GM13977 (cell line): ENCODE data around the gene MAP2K3.
"Not testable (repeated sequence)": the region's sequence is repeated elsewhere in the genome, so short reads cannot be mapped to it uniquely, and the experiment has no call there.

Experiments used
- DNase-seq: peaks from one replicate; pipeline ENCODE4 v3.0.0; 2012; ENCODE audit warnings: low spot score
- in situ Hi-C: fragments of 300-500 bp; cut with MboI; formaldehyde crosslinking; loops from one replicate; pipeline ENCODE4 v1.12.0; 2022; ENCODE audit warnings: low sequenced_read_pairs, low pct_unique_long_range_greater_than_20kb, mixed read lengths, inconsistent platforms; ENCODE audit not compliant: unreplicated experiment
- TF ChIP-seq, protein P1 (sequence below): IDR thresholded peaks from 2 replicates; pipeline ENCODE4 v1.5.1; 2012; ENCODE audit warnings: mild to moderate bottlenecking, control low read depth; ENCODE audit not compliant: insufficient read depth; ENCODE audit errors: extremely low read depth, missing control alignments

Gene MAP2K3

DNA sequence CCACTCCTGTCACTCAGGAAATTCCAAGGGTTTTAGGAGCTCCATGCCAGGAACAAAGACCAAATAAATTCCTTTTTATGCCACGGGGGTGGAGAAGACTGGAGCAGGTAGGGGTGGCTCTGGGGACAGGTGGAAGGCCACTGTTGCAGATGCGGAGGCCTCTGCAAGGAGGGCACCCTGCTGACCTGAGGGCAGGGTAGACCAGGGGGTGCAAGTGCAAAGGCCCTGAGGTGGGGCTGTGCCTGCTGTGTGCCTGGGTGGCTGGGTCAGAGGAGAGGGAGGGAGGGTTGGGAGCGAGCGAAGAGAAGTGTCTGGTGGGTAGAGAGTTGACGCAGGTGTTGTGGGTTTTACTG is 22.7 kb downstream of the MAP2K3 start:
- in situ Hi-C loops: loop anchor here (25.0 kb wide), 1 partner anchor 480 kb away; no protein-coding TSS in a partner anchor
- not testable (repeated sequence) for DNase-seq

DNA sequence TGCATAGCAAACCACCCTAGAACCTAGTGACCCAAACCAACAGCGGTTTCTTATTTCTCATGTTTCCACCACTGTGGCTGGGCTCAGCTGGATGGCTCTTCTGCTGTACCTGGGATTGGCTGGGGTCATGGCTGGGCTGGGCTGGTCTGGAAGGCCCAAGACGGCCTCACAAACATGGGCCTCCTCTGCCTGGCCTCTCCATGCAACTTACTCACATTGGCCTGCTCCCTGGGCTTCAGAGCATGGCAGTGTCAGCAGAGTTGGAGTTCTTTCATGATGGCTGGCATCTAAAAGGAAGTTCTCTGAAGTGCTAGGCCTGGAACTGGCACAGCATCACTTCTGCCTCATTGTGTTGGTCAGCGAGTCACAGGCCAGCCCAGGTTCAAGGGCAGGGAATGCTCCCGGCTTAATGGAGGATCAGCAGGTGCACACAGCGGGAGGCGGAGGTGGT is 24.4 kb downstream of the MAP2K3 start:
- not testable (repeated sequence) for DNase-seq
- in situ Hi-C loops: loop anchor here (25.0 kb wide), 1 partner anchor 478 kb away; no protein-coding TSS in a partner anchor

DNA sequence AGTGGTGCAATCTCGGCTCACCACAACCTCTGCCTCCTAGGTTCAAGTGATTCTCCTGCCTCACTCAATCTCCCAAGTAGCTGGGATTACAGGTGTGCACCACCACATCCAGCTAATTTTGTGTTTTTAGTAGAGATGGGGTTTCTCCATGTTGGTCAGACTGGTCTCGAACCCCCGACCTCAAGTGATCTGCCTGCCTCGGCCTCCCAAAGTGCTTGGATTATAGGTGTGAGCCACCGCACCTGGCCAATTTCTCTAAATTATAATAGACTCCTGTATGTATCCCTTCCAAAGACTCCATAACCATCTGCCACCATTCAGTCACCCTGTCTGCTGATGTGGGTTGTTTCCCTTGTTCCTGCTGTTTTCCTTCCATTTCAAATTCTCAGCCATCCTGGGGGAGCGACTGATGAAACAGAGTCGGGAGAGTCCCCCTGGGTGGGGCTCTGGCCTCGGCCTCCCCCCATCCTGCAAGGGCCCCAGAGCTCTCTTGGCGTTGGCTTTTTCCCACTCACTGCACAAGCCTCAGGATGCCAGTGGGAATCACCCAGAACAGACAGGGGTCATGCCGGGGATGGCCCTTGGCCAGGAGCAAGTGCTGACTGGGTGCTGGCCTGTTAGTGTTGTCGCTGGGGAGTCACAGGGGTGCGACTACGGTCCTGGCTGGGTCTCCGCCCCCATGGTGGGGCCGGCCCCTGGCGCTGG is 25.7 kb downstream of the MAP2K3 start:
- in situ Hi-C loops: loop anchor here (25.0 kb wide), 1 partner anchor 477 kb away; no protein-coding TSS in a partner anchor
- DNase-seq: not testable (repeated sequence)

DNA sequence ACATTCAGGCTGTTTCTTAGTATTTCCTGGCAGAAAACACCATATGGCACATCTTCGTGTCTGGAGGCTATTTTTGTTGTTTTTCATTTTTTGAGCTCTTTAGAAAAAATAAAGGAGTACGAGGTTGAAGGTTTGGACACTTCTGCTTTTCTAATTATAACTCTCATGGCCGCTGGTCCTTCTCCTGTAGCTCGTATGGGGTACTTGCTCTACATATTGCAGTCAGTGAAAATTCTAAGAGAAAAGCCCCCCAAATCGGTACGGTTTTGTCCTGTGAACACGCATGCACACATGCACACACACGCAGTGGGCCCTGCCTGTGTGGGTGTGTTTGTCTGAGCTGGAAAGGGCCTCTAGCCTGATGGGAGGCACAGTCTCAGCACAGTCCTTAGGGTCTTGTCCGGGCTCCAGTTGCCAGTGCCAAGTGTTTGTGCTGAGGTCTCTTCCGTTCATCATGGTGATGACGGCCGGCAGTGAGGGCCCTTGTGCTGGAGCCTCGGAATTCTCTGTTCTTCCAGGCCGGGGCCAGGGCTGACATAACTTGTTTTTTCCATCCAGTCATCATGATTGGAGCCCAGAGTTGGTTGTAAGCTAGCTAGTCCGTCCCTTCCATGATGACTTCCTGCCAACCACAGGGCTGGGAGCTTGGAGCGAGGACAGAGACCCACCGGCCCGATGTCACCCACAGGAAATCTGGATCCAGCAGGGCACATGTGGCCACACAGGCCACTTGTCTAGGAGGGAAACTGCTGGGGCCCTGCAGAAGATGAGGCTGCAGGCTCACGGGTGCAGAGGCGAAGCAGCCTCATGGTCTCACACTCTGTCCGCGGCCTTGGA is 26.5 kb downstream of the MAP2K3 start:
- DNase-seq: not testable (repeated sequence)
- in situ Hi-C loops: loop anchor here (25.0 kb wide), 1 partner anchor 476 kb away; no protein-coding TSS in a partner anchor

DNA sequence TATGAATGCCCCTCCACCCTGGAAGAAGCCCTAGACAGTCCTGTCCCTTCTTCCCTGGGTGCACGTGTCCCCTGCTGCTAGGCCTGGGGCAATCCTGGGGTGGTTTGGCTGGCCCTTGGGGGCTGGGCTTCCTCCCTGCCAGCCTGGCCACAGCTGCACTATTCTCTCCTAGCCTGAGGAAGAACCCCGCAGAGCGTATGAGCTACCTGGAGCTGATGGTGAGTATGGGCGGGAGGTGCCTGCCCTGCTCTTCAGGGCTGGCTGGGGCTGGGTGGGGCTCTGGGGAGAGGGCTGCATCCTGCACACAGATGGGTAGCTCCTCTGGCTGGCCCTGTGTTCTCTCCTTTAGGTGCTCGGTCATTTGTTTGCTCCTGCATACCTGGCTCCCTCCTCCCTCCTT is 28.8 kb downstream of the MAP2K3 start:
- TF ChIP-seq, protein P1, sequence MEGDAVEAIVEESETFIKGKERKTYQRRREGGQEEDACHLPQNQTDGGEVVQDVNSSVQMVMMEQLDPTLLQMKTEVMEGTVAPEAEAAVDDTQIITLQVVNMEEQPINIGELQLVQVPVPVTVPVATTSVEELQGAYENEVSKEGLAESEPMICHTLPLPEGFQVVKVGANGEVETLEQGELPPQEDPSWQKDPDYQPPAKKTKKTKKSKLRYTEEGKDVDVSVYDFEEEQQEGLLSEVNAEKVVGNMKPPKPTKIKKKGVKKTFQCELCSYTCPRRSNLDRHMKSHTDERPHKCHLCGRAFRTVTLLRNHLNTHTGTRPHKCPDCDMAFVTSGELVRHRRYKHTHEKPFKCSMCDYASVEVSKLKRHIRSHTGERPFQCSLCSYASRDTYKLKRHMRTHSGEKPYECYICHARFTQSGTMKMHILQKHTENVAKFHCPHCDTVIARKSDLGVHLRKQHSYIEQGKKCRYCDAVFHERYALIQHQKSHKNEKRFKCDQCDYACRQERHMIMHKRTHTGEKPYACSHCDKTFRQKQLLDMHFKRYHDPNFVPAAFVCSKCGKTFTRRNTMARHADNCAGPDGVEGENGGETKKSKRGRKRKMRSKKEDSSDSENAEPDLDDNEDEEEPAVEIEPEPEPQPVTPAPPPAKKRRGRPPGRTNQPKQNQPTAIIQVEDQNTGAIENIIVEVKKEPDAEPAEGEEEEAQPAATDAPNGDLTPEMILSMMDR: no peak
- in situ Hi-C loops: loop anchor here (25.0 kb wide), 1 partner anchor 474 kb away; no protein-coding TSS in a partner anchor
- no peak for DNase-seq

DNA sequence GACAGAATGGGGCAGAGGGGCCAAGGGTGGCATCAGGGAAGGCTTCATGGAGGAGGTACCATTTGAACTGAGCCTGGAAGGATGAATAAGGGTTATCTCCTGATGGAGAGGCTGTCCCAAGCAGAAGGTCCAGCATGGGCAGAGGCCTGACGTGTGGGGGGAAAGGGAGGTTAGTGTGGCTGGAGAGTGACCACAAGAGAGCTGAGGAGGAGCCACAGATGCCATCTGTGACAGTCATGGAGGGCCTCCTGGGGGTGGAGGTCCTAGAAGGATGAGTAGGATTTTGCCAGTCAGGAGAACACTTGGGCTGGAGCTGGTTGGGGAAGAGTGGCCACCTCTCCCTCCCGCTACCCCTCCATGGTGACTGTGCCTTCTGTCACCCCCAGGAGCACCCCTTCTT is 29.2 kb downstream of the MAP2K3 start:
- in situ Hi-C loops: loop anchor here (25.0 kb wide), 1 partner anchor 474 kb away; no protein-coding TSS in a partner anchor
- not testable (repeated sequence) for DNase-seq

DNA sequence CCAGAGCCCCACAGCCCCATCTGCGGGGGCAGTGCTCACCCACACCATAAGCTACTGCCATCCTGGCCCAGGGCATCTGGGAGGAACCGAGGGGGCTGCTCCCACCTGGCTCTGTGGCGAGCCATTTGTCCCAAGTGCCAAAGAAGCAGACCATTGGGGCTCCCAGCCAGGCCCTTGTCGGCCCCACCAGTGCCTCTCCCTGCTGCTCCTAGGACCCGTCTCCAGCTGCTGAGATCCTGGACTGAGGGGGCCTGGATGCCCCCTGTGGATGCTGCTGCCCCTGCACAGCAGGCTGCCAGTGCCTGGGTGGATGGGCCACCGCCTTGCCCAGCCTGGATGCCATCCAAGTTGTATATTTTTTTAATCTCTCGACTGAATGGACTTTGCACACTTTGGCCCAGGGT is 29.8 kb downstream of the MAP2K3 start:
- not testable (repeated sequence) for DNase-seq
- in situ Hi-C loops: loop anchor here (25.0 kb wide), 1 partner anchor 473 kb away; no protein-coding TSS in a partner anchor

DNA sequence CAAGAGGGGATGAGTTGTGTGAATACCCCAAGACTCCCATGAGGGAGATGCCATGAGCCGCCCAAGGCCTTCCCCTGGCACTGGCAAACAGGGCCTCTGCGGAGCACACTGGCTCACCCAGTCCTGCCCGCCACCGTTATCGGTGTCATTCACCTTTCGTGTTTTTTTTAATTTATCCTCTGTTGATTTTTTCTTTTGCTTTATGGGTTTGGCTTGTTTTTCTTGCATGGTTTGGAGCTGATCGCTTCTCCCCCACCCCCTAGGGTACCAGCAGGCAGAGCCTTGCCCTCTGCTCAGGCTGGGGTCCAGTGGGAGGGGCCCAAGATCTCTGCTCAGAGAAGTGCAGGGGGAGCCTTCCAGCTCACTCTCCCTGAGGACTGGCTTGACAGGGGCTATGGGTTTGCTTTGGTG is 30.2 kb downstream of the MAP2K3 start:
- in situ Hi-C loops: loop anchor here (25.0 kb wide), 1 partner anchor 473 kb away; no protein-coding TSS in a partner anchor
- not testable (repeated sequence) for DNase-seq

DNA sequence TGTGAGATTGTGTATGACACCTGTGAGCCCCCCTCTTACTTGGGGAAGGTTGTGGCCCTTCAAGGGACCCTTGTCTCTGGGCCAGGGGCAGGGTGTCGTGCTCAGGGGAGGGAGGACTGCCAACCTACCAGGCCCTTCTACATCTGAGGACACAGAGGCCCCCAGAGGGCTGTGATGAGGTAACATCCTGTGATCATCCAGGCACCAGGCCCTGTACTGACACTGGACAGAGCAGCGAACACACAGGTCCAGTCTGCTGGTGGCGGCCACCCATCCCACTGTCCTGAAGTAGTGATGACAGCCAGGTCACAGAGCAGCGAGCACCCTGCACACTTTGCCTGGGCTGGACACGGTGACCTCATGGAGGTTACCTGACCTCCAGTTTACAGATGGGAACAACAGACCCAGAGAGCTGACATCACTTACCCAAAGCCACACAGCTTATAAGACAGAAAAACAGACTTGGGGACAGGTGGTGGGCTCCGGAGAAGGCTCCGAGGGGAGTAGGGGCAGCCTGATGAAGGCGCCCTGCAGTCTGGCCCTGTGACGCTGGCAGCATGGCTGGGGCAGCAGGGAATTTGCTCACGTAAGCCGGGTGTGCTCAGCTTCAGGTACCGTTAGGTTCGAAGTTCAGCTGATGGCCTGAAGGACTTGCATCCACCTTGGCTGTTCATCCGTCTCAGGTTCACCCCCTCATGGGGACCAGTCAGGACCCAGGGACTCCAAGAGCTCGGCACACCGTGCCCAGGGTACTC is 30.9 kb downstream of the MAP2K3 start:
- DNase-seq: not testable (repeated sequence)
- in situ Hi-C loops: loop anchor here (25.0 kb wide), 1 partner anchor 472 kb away; no protein-coding TSS in a partner anchor

DNA sequence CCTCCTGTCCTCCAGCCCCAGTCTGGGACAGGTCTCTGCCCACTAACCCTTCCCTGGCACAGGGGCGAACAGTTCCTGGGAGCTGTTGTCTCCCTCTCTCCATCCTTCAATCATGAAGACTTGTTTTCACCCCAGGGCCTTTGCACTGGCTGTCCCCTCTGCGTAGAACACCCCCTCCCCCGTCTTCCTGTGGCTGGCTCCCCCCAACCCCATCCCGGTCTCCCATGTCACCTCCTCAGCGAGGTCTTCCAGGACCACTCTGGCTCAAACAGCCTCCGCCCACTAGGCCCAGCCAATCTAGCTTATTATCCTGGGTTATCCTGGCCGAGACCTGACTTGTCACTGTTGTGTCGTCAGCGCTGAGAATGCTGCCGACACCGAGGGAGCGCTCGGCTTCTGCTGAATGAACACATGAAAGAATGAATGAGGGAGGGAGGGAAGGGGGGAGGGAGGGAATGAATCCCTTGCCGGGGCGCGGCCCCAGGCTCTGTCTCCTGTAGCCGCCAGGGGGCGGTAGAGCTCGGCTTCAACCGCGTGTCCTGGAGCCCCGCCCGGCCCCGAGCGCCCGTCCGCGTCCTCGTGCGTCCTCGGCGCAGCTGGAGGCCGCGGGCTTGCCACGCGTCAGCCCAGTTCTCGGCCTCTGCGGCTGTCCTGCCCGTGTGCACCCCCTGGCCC is 31.8 kb downstream of the MAP2K3 start:
- in situ Hi-C loops: loop anchor here (25.0 kb wide), 1 partner anchor 471 kb away; no protein-coding TSS in a partner anchor
- DNase-seq: not testable (repeated sequence)

DNA sequence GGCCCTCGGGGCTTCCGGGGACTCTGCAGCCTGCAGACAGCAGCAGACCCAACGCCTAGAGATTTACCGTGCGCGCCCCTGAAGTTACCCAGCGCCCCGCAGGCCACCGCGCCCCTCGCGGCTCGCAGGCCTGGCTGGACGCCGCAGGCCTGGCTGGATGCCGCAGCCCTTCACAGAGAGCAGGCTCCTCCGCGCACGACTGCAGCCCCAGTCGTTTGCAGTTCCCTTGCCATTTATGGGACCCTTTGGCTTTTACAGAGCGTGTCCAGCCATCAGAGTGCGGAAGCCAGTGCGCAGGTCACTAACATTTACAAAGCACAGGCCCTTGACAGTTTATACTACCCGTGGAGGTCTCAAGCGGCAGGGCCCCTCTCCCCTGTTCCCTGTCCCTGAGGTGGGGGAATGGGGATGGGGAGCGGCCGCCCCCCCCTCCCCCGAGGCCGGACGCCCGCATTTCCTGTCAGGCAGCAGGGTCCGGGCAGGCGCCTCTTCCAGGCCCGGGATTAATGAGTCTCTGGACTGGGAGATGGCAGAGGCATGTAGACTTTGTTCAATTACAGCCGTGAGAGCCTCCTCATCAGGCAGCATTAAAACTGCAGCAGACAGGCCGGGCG is 32.5 kb downstream of the MAP2K3 start:
- not testable (repeated sequence) for DNase-seq
- in situ Hi-C loops: loop anchor here (25.0 kb wide), 1 partner anchor 470 kb away; no protein-coding TSS in a partner anchor

DNA sequence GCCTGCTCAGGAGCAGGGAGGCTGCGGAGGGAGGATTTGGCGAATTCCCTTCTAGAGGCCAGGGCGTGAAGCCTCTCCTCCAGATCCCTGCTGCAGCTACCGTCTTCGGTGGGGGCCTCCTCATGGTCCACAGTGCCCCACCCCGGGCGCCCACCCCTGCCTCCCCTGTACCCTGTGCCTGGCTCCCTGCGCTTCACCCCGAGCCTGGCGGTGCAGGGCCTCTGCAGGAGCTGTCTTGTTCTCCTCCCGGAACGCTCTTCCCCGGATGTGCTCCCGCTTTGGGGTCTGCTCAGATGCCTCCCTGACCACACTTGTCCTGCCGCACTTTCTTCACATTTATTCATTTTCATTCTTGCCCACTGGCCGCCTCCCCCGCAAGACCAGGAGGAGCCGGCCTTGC is 33.3 kb downstream of the MAP2K3 start:
- in situ Hi-C loops: loop anchor here (25.0 kb wide), 1 partner anchor 469 kb away; no protein-coding TSS in a partner anchor
- not testable (repeated sequence) for DNase-seq
